GM15510 (cell line): ENCODE measurements around the gene MCF2L2.

Experiments used
- POLR2A ChIP-seq: IDR thresholded peaks from 3 replicates; pipeline ENCODE4 v1.6.1; 2011; ENCODE audit warnings: borderline replicate concordance; ENCODE audit not compliant: insufficient read length; ENCODE audit errors: extremely low read depth

Gene MCF2L2

GRCh38 chr3:183385698-183386613, 42.5 kb downstream of the MCF2L2 start:
- no peak for TF ChIP-seq POLR2A

GRCh38 chr3:183381673-183382072, 46.7 kb downstream of the MCF2L2 start:
- TF ChIP-seq POLR2A, result no peak

- no peak for TF ChIP-seq POLR2A
These were observed 47.2 kb downstream of the MCF2L2 start for GRCh38 chr3:183381179-183381578.

- TF ChIP-seq POLR2A, result no peak
These were observed 49.5 kb downstream of the MCF2L2 start for GRCh38 chr3:183378951-183379350.

- TF ChIP-seq POLR2A, result no peak
These were observed 49.9 kb downstream of the MCF2L2 start for GRCh38 chr3:183378545-183378944.

GRCh38 chr3:183378008-183378407, 50.4 kb downstream of the MCF2L2 start:
- TF ChIP-seq POLR2A, result no peak

GRCh38 chr3:183377307-183377959, 51.0 kb downstream of the MCF2L2 start:
- TF ChIP-seq POLR2A, result no peak

GRCh38 chr3:183375787-183376186, 52.6 kb downstream of the MCF2L2 start:
- no peak for TF ChIP-seq POLR2A

- no peak for TF ChIP-seq POLR2A
These were observed 53.1 kb downstream of the MCF2L2 start for GRCh38 chr3:183375337-183375736.

- TF ChIP-seq POLR2A, result no peak
These were observed 55.5 kb downstream of the MCF2L2 start for GRCh38 chr3:183372911-183373310.

GRCh38 chr3:183370391-183370790, 58.0 kb downstream of the MCF2L2 start:
- no peak for TF ChIP-seq POLR2A

GRCh38 chr3:183369627-183370026, 58.8 kb downstream of the MCF2L2 start:
- TF ChIP-seq POLR2A, result no peak

GRCh38 chr3:183369117-183369516, 59.3 kb downstream of the MCF2L2 start:
- no peak for TF ChIP-seq POLR2A

GRCh38 chr3:183360971-183361624, 67.3 kb downstream of the MCF2L2 start:
- TF ChIP-seq POLR2A, result no peak

- no peak for TF ChIP-seq POLR2A
These were observed 69.4 kb downstream of the MCF2L2 start for GRCh38 chr3:183359036-183359435.
